Caco-2 (cell line): ENCODE results near the gene SMIM10L2A. TPM values are rescaled to one million over a fixed set of nuclear protein-coding genes. Genes with fewer than 3 reads are reported as not detected.

ENCODE experiments used
- BruUV-seq: library from RNA; stranded (reverse); fragments of 400-500 nt; replicated peaks from 2 replicates; lab custom pipeline; 2021; lab: Mats Ljungman, UMichigan
- CTCF ChIA-PET: fragments of 300-600 bp; sonication (Branson Sonifier 250); formaldehyde crosslinking; loops from one replicate; lab custom pipeline; 2022; ENCODE audit warnings: antibody characterized with exemption; lab: Charles Lee
- POLR2A ChIA-PET: fragments of 300-600 bp; sonication (Branson Sonifier 250); formaldehyde crosslinking; loops from one replicate; lab custom pipeline; 2022; ENCODE audit warnings: antibody characterized with exemption; lab: Charles Lee
- DNase-seq, 2 experiments: peaks; one replicate each; pipeline versions ENCODE4 v3.0.0 to v3.0.0-alpha.2; 2020 to 2022
- H3K27me3 ChIP-seq: replicated peaks from 2 replicates; pipeline ENCODE4 v1.6.0; 2011; ENCODE audit warnings: low read length; ENCODE audit not compliant: control insufficient read depth, insufficient read depth
- H3K36me3 ChIP-seq: 2 replicates; pipeline ENCODE4 v1.5.1; 2011; ENCODE audit warnings: low read length; ENCODE audit not compliant: control insufficient read depth, insufficient read depth
- H3K4me1 ChIP-seq: fragments of 250-450 bp; sonication (Bioruptor Pico); 2 replicates; pipeline ENCODE4 v1.5.1; 2020; ENCODE audit warnings: mild to moderate bottlenecking
- H3K4me3 ChIP-seq: 2 replicates; pipeline ENCODE4 v1.5.1; 2011; ENCODE audit warnings: low read depth, mild to moderate bottlenecking, control low read depth, low read length
- H3K9me3 ChIP-seq: fragments of 250-450 bp; sonication (Bioruptor Pico); 2 replicates; pipeline ENCODE4 v1.5.1; 2020; ENCODE audit warnings: mild to moderate bottlenecking, moderate library complexity
- H3K27ac Mint-ChIP-seq: one replicate; pipeline ENCODE4 v1.8.0; 2022; ENCODE audit warnings: mixed read lengths; ENCODE audit not compliant: unreplicated experiment
- H3K27me3 Mint-ChIP-seq: one replicate; pipeline ENCODE4 v1.8.0; 2022; ENCODE audit warnings: mixed read lengths; ENCODE audit not compliant: insufficient read depth, unreplicated experiment
- H3K36me3 Mint-ChIP-seq: one replicate; pipeline ENCODE4 v1.8.0; 2022; ENCODE audit warnings: mild to moderate bottlenecking, mixed read lengths; ENCODE audit not compliant: insufficient read depth, unreplicated experiment
- H3K4me1 Mint-ChIP-seq: one replicate; pipeline ENCODE4 v1.8.0; 2022; ENCODE audit warnings: low read depth, mixed read lengths; ENCODE audit not compliant: unreplicated experiment
- H3K4me3 Mint-ChIP-seq: one replicate; pipeline ENCODE4 v1.8.0; 2022; ENCODE audit warnings: mild to moderate bottlenecking, moderate library complexity, mixed read lengths; ENCODE audit not compliant: unreplicated experiment
- H3K9me3 Mint-ChIP-seq: one replicate; pipeline ENCODE4 v1.8.0; 2022; ENCODE audit warnings: mixed read lengths; ENCODE audit not compliant: unreplicated experiment
- intact Hi-C: fragments of 100-400 bp; cut with micrococcal nuclease; formaldehyde crosslinking; loops from one replicate; pipeline ENCODE4 v1.10.0; 2022; ENCODE audit not compliant: unreplicated experiment
- total RNA-seq: library from RNA; stranded (reverse); gene quantifications from 2 replicates; pipeline ENCODE4 v1.2.3, GENCODE V29; 2022
- TF ChIP-seq, protein P1 (sequence below), 2 experiments: fragments of 200-600 bp in 1 of 2; IDR thresholded peaks; 1 replicate in 1 of 2; 2 replicates in 1 of 2; pipeline versions ENCODE4 v1.5.1 to v1.8.0; 2011 to 2022; ENCODE audit warnings: antibody characterized with exemption in 1 of 2, control low read depth in 1 of 2, inconsistent platforms in 1 of 2, low read depth in 1 of 2, low read length in 1 of 2, mild to moderate bottlenecking in 1 of 2, moderate library complexity in 1 of 2; ENCODE audit not compliant: insufficient read depth in 1 of 2, severe bottlenecking in 1 of 2, unreplicated experiment in 1 of 2

SMIM10L2A gene
- total RNA-seq, 1 experiment from 2014 or later: 2.6 TPM

GRCh38 chrX:135389243-135389642 is 32.5 kb upstream of the SMIM10L2A start:
- Mint-ChIP-seq H3K27ac (peak overlapping the region; percentile 64), H3K9me3 (no peaks in the 10 kb centered on the region), H3K4me3 (peak overlapping the region; percentile 33), H3K4me1 (peaks cover 9% of the 10 kb centered on the region), H3K27me3 (no peaks in the 10 kb centered on the region), H3K36me3 (no peaks in the 10 kb centered on the region)
- no peaks in the 10 kb centered on the region for H3K27me3 ChIP-seq
- DNase-seq: no peak
- TSS peak; percentile 80 for BruUV-seq
- peaks cover 7% of the 10 kb centered on the region; the same call in 1 of the 2 replicates for H3K4me1 ChIP-seq
- CTCF ChIA-PET: no interaction called here
- intact Hi-C loops: no loop called here
- H3K9me3 ChIP-seq: no peaks in the 10 kb centered on the region
- TF ChIP-seq, protein P1, sequence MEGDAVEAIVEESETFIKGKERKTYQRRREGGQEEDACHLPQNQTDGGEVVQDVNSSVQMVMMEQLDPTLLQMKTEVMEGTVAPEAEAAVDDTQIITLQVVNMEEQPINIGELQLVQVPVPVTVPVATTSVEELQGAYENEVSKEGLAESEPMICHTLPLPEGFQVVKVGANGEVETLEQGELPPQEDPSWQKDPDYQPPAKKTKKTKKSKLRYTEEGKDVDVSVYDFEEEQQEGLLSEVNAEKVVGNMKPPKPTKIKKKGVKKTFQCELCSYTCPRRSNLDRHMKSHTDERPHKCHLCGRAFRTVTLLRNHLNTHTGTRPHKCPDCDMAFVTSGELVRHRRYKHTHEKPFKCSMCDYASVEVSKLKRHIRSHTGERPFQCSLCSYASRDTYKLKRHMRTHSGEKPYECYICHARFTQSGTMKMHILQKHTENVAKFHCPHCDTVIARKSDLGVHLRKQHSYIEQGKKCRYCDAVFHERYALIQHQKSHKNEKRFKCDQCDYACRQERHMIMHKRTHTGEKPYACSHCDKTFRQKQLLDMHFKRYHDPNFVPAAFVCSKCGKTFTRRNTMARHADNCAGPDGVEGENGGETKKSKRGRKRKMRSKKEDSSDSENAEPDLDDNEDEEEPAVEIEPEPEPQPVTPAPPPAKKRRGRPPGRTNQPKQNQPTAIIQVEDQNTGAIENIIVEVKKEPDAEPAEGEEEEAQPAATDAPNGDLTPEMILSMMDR (IDR thresholded peaks at IDR 0.05; ENCODE audit: insufficient read depth in 1 of 2, low read depth in 1 of 2, low read length in 1 of 2, severe bottlenecking in 1 of 2, unreplicated experiment in 1 of 2): no peak
- H3K36me3 ChIP-seq: no peaks in the 10 kb centered on the region
- POLR2A ChIA-PET: no interaction called here
- no peak overlapping the region for H3K4me3 ChIP-seq

- CTCF ChIA-PET: no interaction called here
- H3K4me3 Mint-ChIP-seq: peak overlapping the region; percentile 33
- H3K9me3 ChIP-seq: no peaks in the 10 kb centered on the region
- H3K4me1 Mint-ChIP-seq: peaks cover 9% of the 10 kb centered on the region
- TF ChIP-seq, protein P1 (IDR thresholded peaks at IDR 0.05; ENCODE audit: insufficient read depth in 1 of 2, low read depth in 1 of 2, low read length in 1 of 2, severe bottlenecking in 1 of 2, unreplicated experiment in 1 of 2): no peak
- no TSS peak for BruUV-seq
- no peaks in the 10 kb centered on the region for H3K27me3 Mint-ChIP-seq
- H3K4me1 ChIP-seq: peaks cover 7% of the 10 kb centered on the region; the same call in 1 of the 2 replicates
- no peaks in the 10 kb centered on the region for H3K36me3 ChIP-seq
- H3K27ac Mint-ChIP-seq: peak overlapping the region; percentile 64
- POLR2A ChIA-PET: no interaction called here
- H3K9me3 Mint-ChIP-seq: no peaks in the 10 kb centered on the region
- intact Hi-C loops: no loop called here
- DNase-seq: peak; percentile 58 to 65
- no peak overlapping the region for H3K4me3 ChIP-seq
- no peaks in the 10 kb centered on the region for H3K36me3 Mint-ChIP-seq
- H3K27me3 ChIP-seq: no peaks in the 10 kb centered on the region
These were observed 32.0 kb upstream of the SMIM10L2A start for GRCh38 chrX:135389717-135390116.

DNA sequence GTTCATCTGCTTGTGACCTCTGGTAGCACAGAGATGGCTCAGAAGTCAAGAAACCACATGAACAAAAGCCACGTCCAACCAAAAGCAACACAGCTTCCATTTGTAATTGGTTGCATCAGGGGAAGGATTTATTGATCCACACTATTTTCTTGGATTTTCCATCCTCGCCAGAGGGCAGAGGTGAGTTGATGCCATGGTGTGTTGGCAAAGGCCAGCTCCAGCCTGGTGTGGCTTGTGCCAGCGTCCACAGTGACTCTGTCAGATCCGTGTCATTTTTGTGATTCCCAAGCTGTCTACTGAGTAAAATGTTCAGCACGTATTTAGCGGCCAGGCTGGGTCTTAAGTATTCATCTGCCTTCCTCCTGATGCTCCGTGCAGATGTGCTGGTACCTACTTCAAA is 30.0 kb upstream of the SMIM10L2A start:
- Histone ChIP-seq H3K27me3 (no peaks in the 10 kb centered on the region), H3K4me1 (peaks cover 7% of the 10 kb centered on the region; the same call in 1 of the 2 replicates), H3K4me3 (no peak overlapping the region), H3K36me3 (no peaks in the 10 kb centered on the region), H3K9me3 (no peaks in the 10 kb centered on the region)
- intact Hi-C loops: no loop called here
- CTCF ChIA-PET: no interaction called here
- H3K27me3 Mint-ChIP-seq: no peaks in the 10 kb centered on the region
- TF ChIP-seq, protein P1 (IDR thresholded peaks at IDR 0.05; ENCODE audit: insufficient read depth in 1 of 2, low read depth in 1 of 2, low read length in 1 of 2, severe bottlenecking in 1 of 2, unreplicated experiment in 1 of 2): no peak
- BruUV-seq: no TSS peak
- H3K4me3 Mint-ChIP-seq: no peak overlapping the region
- POLR2A ChIA-PET: no interaction called here
- no peaks in the 10 kb centered on the region for H3K9me3 Mint-ChIP-seq
- H3K36me3 Mint-ChIP-seq: no peaks in the 10 kb centered on the region
- DNase-seq: no peak
- H3K27ac Mint-ChIP-seq: no peak overlapping the region
- peaks cover 9% of the 10 kb centered on the region for H3K4me1 Mint-ChIP-seq
